ENCODE measurements around the gene SRXN1.
"Not testable (repeated sequence)": the region's sequence is repeated elsewhere in the genome, so short reads cannot be mapped to it uniquely, and the experiment has no call there.

The SRXN1 gene

DNA sequence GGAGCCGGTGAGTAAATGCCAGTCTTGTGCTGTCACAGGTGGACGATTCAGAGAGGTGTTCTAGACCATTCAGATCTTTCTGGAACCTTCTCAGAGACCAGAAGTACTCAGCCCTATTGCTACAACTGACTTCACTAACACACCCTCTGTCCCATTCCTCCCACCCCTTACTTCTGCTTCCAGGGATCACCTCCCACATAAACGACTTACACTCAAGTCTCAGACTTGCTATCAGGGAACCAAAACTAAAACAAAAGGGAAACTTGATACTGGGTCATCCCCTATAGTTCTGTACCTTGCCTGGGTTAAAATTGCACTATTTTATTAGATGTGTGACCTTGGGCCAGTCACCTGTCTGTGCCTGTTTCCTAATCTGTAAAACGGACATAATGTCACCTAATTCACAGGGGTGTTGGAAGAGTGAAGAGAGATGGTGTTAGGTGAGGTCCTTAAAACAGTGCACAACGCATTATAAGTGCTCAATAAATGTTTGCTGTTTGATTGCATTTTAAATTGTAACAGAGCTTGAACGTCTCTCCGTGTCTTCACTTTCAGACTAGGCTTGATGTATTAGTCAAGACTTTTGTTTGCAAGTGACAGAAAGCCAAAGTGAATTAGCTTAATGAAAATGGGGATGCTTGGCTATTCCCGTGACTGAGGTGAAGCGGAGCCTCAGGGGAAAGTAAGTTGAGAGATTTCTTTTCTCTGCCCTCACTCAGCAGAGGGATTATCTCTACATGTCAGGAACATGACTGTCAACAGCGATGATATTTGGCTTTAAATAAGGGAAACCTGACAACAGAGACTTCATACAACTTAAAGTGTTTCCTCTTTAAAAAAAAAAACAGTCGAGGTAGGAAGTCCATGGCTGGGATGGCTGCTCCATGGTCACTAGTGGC, 3.0 kb upstream of the SRXN1 start:
- DNase-seq (no peak), ATAC-seq (no peak)

DNA sequence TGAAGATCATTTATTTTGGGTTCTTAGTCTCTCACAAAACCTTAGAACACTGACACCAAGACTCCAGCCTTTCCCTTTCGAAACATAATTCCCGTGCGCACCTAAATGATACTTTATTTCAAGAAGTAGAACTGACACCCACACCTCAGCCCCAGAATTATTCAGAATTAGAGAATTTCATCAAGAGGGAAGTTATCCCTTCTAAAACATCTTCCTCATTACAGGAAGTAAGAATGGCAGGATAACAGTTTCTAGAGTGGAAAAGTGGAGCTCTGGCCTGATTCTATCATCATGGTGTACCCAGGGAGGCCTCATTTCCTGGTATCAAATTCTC, 1.4 kb upstream of the SRXN1 start:
- no peak for ATAC-seq

DNA sequence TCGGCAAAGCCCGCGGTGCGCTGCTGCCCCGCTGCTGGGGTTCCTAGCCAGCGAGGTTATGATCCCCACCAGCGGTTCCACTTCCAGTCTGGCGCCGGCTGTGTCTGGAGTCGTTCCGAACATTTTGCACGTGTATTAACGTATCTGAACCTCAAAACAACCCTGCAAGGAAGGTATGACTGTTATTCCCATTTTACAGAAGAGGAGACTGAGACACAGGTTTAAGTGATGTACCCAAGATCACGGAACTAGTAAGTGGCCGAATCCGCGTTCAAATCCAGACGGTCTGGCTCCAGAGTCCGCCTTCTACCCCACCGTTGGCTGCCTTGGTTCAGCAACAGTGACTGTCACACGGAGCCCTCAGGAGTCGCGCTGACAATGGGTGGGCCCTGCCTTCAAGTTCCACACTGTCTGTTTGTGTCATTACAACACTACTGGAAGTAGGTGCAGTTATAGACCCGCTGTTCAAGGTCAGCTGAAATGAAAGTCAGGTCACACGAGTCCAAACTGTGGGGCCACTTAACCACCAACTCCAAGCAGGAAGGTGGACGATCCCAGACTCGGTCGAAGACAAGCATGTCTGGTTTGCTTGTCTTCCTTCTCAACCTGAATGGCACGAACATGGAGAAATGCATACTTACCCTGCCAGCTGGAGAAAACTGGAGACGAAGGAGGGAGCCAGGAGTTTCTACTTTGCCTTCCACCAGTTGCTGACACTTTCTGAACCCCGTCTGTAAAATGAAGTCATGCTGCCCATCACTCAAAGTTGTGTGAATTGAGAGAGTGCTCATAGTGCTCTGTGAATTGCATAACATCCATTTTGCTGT, 803 bp upstream of the SRXN1 start:
- no peak for ATAC-seq
- DNase-seq = no peak

More for the DNA sequence above, 1.4 kb upstream of the SRXN1 start:
- no peak for DNase-seq

DNA sequence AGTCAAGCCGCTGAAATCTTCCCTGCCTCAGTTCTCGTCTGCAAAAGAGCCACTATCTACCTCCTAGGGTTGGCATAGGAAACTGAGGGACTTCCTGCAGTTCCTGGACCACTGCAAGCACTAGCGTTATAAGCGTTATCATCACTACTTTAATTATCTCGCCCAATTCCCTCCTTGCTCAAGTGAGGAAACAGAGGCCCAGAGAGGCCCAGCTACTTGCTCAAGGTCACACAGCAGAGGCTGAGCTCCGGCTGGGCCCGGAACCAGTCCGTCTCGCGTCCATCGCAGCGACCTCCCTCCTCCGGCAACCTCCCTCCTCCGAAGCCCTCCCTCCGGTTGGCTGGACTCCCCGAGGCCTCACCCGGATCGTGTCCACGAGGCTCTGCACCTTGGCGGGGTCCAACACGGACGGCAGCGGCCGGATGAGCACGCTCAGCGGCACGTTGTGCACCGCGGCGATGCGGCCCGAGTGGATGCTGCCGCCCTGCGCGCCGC, 338 bp downstream of the SRXN1 start:
- ATAC-seq = peak; percentile 2
- DNase-seq = no peak

DNA sequence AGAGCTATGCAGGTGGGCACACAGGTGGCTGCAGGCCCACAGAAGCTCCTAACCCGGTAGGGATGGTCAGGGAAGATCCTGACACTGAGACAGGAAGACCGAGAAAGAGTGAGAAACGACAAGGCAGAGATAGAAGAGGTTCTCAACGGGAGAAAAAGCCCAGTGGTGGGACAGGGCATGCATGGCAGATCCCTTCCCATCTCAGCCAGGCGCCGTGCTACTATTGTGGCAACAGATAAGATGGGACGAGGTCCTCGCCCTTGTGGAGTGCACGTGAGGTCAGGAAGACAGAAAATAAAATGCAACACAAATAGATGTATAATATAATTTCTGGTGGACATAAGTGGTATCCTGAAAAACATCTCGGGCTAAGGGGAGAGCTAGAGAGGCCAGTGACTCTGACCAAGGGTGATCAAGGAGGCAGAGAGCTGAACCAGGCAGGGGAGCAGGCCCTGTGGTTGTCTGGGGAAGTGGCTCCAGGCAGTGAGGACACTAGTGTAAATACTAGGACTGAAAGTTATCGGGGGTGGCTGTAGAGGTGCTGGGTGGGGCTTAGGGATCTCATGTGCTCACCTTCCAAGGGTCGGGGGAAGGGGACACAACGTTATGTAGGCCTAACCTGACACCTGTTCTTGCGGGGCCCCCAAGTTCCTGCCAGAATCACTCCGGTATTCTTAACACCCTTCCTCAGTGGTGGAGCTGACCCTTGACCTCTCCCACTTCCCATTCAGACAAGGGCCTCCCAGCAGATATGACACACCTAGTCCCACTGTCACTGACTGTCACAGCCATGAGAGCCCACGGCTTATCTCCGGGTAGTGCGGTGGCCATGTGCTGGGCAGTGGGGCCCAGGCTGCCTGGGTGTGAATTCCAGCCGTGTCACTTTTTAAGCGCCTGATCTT, 1.0 kb downstream of the SRXN1 start:
- DNase-seq (no peak), ATAC-seq (peak; percentile 1)

DNA sequence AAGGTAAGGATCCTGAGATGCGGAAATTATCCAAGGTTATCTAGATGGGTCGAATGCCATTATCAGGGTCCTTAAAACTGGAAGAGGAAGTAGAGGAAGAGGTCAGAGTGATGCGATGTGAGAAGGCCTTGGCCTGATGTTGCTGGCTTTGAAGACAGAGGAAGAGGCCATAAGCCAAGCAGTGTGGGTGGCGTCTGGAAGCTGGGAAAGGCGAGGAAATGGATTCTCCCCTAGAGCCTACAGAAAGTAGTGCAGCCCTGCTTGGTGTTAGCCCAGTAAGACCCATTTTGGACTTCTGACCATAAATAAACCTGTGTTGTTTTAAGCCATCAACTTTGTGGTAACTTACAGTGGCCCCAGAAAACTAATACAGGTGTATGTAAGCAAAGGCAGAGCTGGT, 2.0 kb downstream of the SRXN1 start:
- ATAC-seq = no peak
- DNase-seq = no peak

DNA sequence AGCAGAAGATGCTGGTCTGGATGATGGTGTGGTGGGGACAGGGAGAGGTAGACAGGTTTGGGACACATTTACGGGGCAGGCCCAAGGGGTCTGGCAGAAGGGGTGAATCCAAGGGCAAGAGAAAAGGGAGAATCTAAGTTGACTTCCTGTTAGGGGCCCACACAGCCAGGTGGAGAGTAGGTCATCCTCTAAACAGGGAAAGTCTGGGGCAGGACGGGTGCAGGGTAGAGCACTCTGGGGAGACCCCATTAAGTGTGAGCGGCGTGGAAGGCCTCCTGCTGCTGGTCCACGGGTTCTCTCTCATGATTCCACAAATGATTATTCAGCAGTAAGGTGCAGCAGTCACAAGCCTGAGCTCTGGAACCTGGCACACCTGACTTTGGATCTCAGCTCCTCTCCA, 2.7 kb downstream of the SRXN1 start:
- ATAC-seq = no peak

DNA sequence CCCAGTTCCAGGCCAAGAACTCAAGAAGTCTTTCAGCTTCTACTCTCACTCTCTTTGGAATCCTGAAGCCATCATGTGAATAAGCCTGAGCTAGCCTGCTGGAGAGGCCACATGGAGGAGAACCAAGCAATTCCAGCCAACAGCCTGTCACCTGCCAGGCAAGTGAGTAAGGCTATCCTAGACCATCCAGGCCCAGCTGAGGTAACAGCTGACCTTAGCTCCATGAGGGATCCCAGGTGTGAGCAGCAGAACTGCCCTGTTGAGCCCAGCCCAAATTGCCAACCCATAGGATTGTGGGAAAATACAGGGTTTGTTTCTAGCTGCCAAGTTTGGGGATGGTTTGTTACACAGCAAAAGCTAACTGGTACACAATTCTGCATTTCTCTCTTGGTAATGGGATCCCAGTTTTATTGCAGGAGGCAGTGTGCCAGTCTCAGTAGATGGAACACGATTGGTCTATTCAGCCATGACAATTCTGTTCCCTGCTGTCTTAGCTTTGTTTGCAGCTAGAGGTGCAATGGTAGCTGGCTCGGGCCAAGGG, 5.5 kb downstream of the SRXN1 start:
- DNase-seq (no peak), ATAC-seq (no peak)

More for the DNA sequence above, 2.7 kb downstream of the SRXN1 start:
- no peak for DNase-seq

DNA sequence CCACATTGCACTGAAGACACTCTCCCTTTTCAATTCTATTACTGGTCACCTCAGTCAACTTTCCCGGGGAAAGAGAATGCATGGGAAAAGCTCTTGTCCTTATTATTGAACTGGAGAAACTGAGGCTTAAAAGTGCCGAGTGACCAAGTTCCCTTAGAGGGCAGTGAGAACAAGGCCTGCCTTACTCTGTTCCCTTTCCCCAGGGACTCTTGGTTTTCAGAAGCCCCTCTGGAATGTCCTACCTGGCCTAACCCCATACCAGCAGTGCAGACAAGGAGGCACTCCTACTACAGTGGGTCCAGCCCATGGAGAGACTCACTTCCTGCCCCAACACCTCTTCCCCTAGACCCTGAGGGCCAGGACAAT, 6.1 kb downstream of the SRXN1 start:
- ATAC-seq (no peak), DNase-seq (no peak)

DNA sequence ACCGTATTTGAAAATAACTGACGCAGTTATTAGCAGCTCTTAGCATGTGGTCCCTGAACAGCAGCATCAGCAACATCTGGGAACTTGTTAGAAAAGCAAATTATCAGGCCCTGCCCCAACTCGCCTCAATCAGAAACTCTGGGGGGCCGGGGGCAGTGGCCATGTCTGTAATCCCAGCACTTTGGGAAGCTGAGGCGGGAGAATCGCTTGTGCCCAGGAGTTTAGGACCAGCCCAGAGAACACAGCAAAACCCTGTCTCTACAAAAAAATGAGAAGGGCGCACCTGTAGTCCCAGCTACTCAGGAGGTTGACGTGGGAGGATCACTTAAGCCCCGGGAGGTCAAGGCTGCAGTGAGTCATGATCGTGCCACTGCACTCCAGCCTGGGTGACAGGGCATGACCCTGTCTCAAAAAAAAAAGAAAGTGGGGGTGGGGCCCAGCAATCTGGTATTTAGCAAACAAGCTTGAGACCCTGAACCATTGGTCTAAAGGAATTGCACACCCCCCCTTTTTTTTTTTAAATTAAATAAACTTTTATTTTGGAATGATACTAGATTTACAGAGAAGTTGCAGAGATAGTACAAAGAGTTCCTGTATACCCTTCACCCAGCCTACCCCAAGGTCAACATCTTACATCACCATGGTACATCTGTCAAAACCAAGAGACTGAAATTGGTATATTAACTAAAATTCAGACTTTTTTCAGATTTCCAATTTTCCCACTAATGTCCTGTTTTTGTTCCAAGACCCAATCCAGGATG, 6.7 kb downstream of the SRXN1 start:
- ATAC-seq (no peak), DNase-seq (no peak)

DNA sequence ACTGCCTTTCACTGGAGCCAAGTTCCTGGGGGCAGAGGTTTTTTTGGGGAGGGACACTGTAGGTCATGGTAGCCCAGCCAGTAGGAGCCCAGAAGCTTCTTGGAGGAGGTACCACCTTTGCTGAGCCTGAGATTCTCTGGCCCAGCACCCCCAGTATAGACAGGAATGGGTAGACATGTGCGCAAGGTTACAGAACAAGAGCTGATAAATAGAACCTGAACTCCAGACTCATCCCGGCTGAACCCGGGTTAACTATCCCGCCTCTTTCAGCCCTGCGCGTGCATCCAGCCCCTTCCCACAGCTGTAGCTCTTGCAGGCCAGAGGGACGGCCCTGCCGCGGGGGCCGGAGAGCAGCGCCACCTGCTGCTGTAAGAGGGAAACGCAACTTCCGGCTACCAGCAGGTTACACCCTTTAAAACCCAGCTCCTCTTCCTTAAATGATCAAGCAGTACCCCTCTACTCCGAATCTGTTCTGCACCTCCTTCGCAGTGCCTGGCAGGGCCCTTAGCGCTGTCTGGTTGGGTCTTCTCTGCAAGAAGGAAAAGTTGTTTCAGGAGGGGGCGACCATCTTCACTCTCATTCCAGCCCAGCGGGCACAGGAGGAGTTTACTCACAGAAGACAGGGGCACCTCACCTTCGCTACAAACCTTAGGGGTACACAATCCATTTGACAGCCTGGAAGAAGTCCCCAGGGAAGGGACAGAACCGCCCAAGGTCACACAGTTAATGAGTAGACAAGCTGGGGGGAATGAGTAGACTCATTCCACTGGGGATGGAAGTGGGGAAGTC, 7.5 kb downstream of the SRXN1 start:
- ATAC-seq (peak; percentile 64), DNase-seq (peak; percentile 80)

DNA sequence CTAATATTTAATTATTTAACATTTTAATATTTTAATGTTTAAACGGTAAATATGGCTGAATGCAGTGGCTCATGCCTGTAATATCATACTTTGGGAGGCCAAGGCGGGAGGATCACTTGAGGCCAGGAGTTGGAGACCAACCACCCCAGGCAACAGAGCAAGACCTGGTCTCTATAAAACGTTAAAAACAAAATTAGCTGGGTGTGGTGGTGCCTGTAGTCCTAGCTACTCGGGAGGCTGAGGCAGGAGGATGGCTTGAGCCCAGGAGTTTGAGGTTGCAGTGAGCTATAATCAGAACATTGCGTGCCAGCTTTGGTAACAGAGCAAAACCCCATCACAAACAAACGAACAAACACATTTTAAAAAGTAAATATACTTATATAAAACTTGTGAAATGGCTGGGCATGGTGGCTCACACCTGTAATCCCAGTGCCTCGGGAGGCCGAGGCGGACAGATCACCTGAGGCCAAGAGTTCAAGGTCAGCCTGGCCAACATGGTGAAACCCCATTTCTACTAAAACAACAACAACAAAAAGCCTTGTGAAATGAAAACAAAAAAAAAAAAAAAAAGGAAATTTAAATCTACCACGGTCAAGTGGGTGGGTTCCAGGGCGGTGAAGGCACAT, 8.2 kb downstream of the SRXN1 start:
- DNase-seq (no peak), ATAC-seq (no peak)

DNA sequence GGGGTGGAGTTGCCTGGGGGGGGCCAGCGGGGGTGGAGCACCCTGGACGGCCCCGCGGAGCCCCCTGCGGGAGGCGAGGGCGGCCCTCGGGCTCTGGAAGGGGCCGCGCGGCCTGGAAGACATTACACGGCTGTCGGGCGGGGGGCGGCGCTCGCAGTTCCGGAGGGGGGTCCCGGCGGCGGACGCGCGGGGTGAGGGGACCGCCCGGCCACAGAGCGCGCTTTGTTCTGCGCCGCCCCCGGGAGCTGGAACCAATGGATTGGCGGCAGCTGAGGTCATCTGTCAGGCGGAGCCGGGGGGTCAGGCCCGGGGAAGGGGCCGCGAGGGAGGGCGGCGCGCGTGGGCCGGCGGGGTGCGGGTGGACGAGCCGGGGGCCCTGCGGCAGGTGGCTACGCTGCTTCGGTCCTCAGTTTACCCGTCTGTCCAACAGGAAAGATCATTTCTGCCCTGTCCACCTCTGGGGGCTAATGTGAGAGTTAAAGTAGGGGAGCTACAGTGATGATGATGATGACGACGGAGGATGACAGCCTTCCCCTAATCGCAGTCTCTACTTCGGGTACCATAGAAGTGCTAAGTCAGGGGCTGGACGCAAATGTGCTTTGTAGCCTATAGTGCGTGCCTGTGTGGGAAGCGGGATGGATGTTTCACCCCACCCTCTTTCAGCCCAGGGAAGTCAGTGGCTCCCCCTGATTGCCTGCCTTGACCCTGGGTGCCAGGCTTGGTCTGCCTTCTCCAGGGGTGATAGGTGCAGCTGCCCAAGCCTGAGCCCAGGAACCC, 10.4 kb downstream of the SRXN1 start:
- DNase-seq = no peak
- ATAC-seq = no peak

DNA sequence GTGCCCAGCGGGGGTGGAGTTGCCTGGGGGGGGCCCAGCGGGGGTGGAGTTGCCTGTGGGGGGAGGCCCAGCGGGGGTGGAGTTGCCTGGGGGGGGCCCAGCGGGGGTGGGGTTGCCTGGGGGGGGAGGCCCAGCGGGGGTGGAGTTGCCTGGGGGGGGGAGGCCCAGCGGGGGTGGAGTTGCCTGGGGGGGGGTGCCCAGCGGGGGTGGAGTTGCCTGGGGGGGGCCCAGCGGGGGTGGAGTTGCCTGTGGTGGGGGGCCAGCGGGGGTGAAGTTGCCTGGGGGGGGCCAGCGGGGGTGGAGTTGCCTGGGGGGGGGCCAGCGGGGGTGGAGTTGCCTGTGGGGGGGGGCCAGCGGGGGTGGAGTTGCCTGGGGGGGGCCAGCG, 11.0 kb downstream of the SRXN1 start:
- DNase-seq, ATAC-seq: not testable (repeated sequence)

DNA sequence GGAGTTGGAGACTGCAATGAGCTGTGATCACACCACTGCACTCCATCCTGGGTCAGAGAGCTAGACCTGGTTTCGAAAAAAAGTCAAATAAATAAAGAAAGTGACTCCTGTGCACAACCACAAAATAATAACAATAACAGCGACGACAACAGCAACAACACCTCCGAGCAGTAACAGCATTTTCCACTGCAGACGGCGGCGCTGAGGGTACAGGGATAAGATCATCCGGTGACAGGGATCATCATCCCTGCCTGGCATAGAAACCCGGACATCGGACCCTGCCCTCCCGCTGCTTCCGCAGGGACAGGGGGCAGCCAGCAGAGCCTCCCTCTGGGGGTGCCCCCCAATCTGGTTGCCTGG, 11.5 kb downstream of the SRXN1 start:
- DNase-seq (no peak), ATAC-seq (no peak)

DNA sequence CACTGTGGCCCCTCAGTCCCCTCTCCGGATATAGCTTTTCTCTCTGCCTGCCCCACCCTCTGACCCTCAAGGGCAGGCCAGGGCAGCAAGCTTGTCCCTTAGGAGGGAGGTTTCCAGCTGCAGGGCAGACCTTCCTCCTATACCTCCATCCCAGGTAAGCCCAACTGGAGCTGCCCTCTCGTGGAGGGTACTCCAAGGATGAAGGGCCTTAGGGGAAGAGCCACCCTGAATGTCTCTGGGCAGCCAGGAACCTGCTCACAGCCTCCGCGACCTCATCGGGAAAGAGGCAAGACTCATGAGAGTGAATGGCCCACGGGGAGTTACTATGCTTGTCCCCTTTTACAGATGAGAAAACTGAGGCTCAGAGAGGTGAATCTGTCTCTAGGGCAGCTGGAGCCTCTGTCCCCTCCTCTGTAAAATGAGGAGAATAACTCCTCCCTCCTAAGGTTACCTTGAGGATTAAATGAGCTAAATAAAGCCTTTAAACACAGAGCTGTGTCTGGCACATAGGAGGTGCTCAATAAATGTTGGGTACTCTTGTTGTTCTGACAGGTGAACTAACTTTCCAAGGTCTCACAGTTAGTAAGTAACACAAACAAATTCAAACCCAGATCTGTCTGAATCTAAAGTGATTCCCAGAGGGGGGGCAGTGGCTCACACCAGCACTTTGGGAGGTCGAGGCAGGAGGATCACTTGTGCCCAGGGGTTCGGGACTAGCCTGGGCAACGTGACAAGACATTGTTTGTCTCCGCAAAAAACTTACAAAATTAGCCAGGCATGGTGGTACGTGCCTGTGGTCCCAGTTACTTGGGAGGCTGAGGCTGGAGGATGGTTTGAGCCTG, 12.1 kb downstream of the SRXN1 start:
- no peak for ATAC-seq
- DNase-seq = no peak

DNA sequence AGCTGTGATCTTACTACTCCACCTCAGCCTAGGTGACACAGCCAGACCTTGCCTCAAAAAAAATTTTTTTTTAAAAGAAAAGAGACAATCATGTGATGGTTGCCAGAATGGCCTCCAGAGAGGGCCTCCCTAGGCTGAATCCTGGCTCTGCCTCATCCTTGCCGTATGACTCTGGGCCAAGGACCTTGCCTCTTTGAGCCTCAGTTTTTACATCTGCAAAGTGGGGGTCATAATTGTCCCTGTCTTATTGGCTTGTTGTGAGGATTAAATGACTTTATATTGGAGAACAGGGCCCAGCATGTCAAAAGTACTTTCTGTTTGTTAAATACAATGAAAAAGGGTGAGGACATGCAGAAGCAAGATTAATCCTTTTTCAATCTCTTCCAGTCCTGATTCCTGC, 14.4 kb downstream of the SRXN1 start:
- DNase-seq (no peak), ATAC-seq (no peak)

DNA sequence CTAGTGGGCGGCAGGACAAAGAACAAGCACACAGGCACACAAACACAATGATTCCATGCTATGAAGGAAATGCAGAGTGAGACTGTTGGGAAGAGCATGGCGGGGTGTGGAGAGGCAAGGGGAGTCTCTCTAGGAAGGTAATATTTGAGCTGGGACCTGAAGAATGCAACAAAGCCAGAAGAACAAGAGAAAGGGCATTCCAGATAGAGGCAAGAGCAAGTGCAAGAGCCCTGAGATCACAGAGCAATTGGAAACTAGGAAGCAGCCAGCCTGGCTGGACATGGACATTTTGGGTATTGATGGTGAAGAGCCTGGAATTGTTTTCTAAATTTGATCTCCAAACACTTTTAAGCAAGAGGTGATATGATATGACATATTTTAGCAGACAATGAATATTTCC, 15.4 kb downstream of the SRXN1 start:
- ATAC-seq = no peak
- no peak for DNase-seq
